Neural cell (in vitro differentiated cells): ENCODE results near the gene ZFPL1. TPM values are rescaled to one million over a fixed set of nuclear protein-coding genes. Genes with fewer than 3 reads are reported as not detected.

Source experiments
- H2AFZ ChIP-seq: fragments of 200-600, 300-800 bp; sonication (generic), shearing (Covaris generic); 2 replicates; pipeline ENCODE4 v1.6.0; 2014; ENCODE audit warnings: low read depth, mild to moderate bottlenecking, antibody characterized with exemption, low read length, moderate library complexity
- H3F3A ChIP-seq: fragments of 200-600 bp; shearing (Covaris generic); 2 replicates; pipeline ENCODE4 v1.6.1; 2016; ENCODE audit warnings: mild to moderate bottlenecking, moderate library complexity, mixed read lengths, antibody characterized with exemption, low read length; ENCODE audit not compliant: insufficient read depth, poor library complexity, severe bottlenecking
- H3K27ac ChIP-seq: fragments of 200-600, 300-800 bp; sonication (generic), shearing (Covaris generic); 2 replicates; pipeline ENCODE4 v1.5.1; 2014; ENCODE audit warnings: mild to moderate bottlenecking, low read length, moderate library complexity
- H3K27me3 ChIP-seq: fragments of 300-800, 200-600 bp; sonication (generic), shearing (Covaris generic); 2 replicates; pipeline ENCODE4 v1.6.0; 2014; ENCODE audit warnings: mild to moderate bottlenecking, low read depth, low read length, moderate library complexity; ENCODE audit not compliant: insufficient read depth
- H3K36me3 ChIP-seq: fragments of 300-800, 200-600 bp; sonication (generic), shearing (Covaris generic); 2 replicates; pipeline ENCODE4 v1.5.1; 2014; ENCODE audit warnings: mild to moderate bottlenecking, antibody characterized with exemption, low read length, moderate library complexity; ENCODE audit not compliant: insufficient read depth
- H3K4me2 ChIP-seq: fragments of 300-800, 200-600 bp; sonication (generic), shearing (Covaris generic); 2 replicates; pipeline ENCODE4 v1.6.0; 2014; ENCODE audit warnings: mild to moderate bottlenecking, low read length
- H3K4me3 ChIP-seq: fragments of 300-800, 200-600 bp; sonication (generic), shearing (Covaris generic); 2 replicates; pipeline ENCODE4 v1.5.1; 2014; ENCODE audit warnings: mild to moderate bottlenecking, low read length, moderate library complexity
- H3K79me2 ChIP-seq: fragments of 200-600 bp; shearing (Covaris generic); replicated peaks from 2 replicates; pipeline ENCODE4 v1.6.0; 2014; ENCODE audit warnings: mild to moderate bottlenecking, low read length, moderate library complexity; ENCODE audit not compliant: insufficient read depth
- H3K9ac ChIP-seq: fragments of 300-800, 200-600 bp; sonication (generic), shearing (Covaris generic); 2 replicates; pipeline ENCODE4 v1.6.1; 2016; ENCODE audit warnings: mild to moderate bottlenecking, low read length, mixed read lengths
- H3K9me2 ChIP-seq: fragments of 200-600 bp; shearing (Covaris generic); 2 replicates; pipeline ENCODE4 v1.6.1; 2016; ENCODE audit warnings: mild to moderate bottlenecking, low read length, mixed read lengths; ENCODE audit not compliant: insufficient read depth
- H3K9me3 ChIP-seq: fragments of 200-600, 300-800 bp; sonication (generic), shearing (Covaris generic); 2 replicates; pipeline ENCODE4 v1.6.1; 2016; ENCODE audit warnings: mild to moderate bottlenecking, mixed run types, low read length, moderate library complexity, mixed read lengths
- H4K20me1 ChIP-seq: fragments of 200-600 bp; shearing (Covaris generic); 2 replicates; pipeline ENCODE4 v1.6.1; 2016; ENCODE audit warnings: mild to moderate bottlenecking, mixed run types; ENCODE audit not compliant: insufficient read depth
- CTCF ChIP-seq: fragments of 450-650 bp; IDR thresholded peaks from 2 replicates; pipeline ENCODE4 v1.5.1; 2014; ENCODE audit warnings: antibody characterized with exemption, mild to moderate bottlenecking, moderate library complexity; ENCODE audit not compliant: poor library complexity, severe bottlenecking
- EP300 ChIP-seq: fragments of 450-650 bp; conservative IDR thresholded peaks from 2 replicates; pipeline ENCODE4 v1.6.1; 2014; ENCODE audit warnings: antibody characterized with exemption, mild to moderate bottlenecking, moderate library complexity; ENCODE audit not compliant: poor library complexity, severe bottlenecking
- EZH2 ChIP-seq: fragments of 200-600, 300-800 bp; shearing (Covaris generic), sonication (generic); IDR thresholded peaks from 2 replicates; pipeline ENCODE4 v1.6.1; 2014; ENCODE audit warnings: antibody characterized with exemption, low read length, borderline replicate concordance, mild to moderate bottlenecking; ENCODE audit not compliant: insufficient read depth, poor library complexity, severe bottlenecking
- MXI1 ChIP-seq: fragments of 450-650 bp; conservative IDR thresholded peaks from 2 replicates; pipeline ENCODE4 v1.6.1; 2014; ENCODE audit warnings: antibody characterized with exemption, mild to moderate bottlenecking; ENCODE audit not compliant: poor library complexity, severe bottlenecking
- POLR2AphosphoS5 ChIP-seq: IDR thresholded peaks from 2 replicates; pipeline ENCODE4 v1.6.1; 2012
- RAD21 ChIP-seq: fragments of 450-650 bp; conservative IDR thresholded peaks from 2 replicates; pipeline ENCODE4 v1.6.1; 2014; ENCODE audit warnings: antibody characterized with exemption, mild to moderate bottlenecking, moderate library complexity
- REST ChIP-seq: IDR thresholded peaks from 2 replicates; pipeline ENCODE4 v1.6.1; 2012; ENCODE audit warnings: borderline replicate concordance
- SMC3 ChIP-seq: fragments of 450-650 bp; conservative IDR thresholded peaks from 2 replicates; pipeline ENCODE4 v1.6.1; 2014; ENCODE audit warnings: antibody characterized with exemption, mild to moderate bottlenecking, moderate library complexity; ENCODE audit not compliant: poor library complexity
- TAF1 ChIP-seq: IDR thresholded peaks from 2 replicates; pipeline ENCODE4 v1.6.1; 2012; ENCODE audit warnings: low read depth
- polyA plus RNA-seq: library from polyadenylated mRNA; depleted of rRNA; stranded (reverse); fragments of >200 nt; gene quantifications from 2 replicates; pipeline ENCODE4 v1.2.3, GENCODE V29; 2014

Gene ZFPL1
- polyA plus RNA-seq, 1 donor from 2014 or later, result 42.0 TPM

- H3K36me3 ChIP-seq, result no peaks in the 10 kb centered on the region
- H3K79me2 ChIP-seq, result no peaks in the 10 kb centered on the region
Measured at GRCh38 chr11:65035579-65035978, 48.4 kb upstream of the ZFPL1 start.

GRCh38 chr11:65036931-65037330 lies 47.1 kb upstream of the ZFPL1 start:
- Histone ChIP-seq H3K4me2 (no peak overlapping the region), H3K79me2 (no peaks in the 10 kb centered on the region), H3K27ac (no peak overlapping the region), H3K9ac (no peak overlapping the region), H3K9me3 (no peaks in the 10 kb centered on the region), H3F3A (no peaks in the 10 kb centered on the region), H2AFZ (no peak overlapping the region), H4K20me1 (no peaks in the 10 kb centered on the region), H3K36me3 (no peaks in the 10 kb centered on the region), H3K4me3 (no peak overlapping the region), H3K9me2 (no peaks in the 10 kb centered on the region), H3K27me3 (no peaks in the 10 kb centered on the region)
- no peak for TF ChIP-seq EP300
- no peak for TF ChIP-seq TAF1
- no peak for TF ChIP-seq SMC3
- TF ChIP-seq MXI1, result no peak
- no peak for TF ChIP-seq CTCF
- no peak for TF ChIP-seq RAD21
- TF ChIP-seq POLR2AphosphoS5, result no peak

More at GRCh38 chr11:65035579-65035978, 48.4 kb upstream of the ZFPL1 start:
- Histone ChIP-seq H3K27me3 (no peaks in the 10 kb centered on the region), H3K4me3 (no peak overlapping the region), H3K9me3 (no peaks in the 10 kb centered on the region), H3K9ac (no peak overlapping the region), H3K27ac (no peak overlapping the region), H3K9me2 (no peaks in the 10 kb centered on the region), H3K4me2 (no peak overlapping the region), H4K20me1 (no peaks in the 10 kb centered on the region), H2AFZ (no peak overlapping the region), H3F3A (no peaks in the 10 kb centered on the region)
- no peak for TF ChIP-seq CTCF
- no peak for TF ChIP-seq TAF1
- TF ChIP-seq RAD21, result no peak
- TF ChIP-seq POLR2AphosphoS5, result no peak
- no peak for TF ChIP-seq REST
- no peak for TF ChIP-seq EP300
- no peak for TF ChIP-seq SMC3
- no peak for TF ChIP-seq MXI1
- TF ChIP-seq EZH2, result no peak
